Astrocyte (in vitro differentiated cells and primary cell): ENCODE measurements around the gene CKAP5. TPM values are rescaled to one million over a fixed set of nuclear protein-coding genes. Genes with fewer than 3 reads are reported as not detected.

Source experiments
- DNase-seq: peaks from one replicate; pipeline ENCODE4 v3.0.0-alpha.2; 2010; ENCODE audit warnings: low read depth
- FAIRE-seq: peaks from 2 replicates; lab custom pipeline; 2011; peaks lifted over from hg19 to GRCh38; lab: Jason Lieb, UNC
- H2AFZ ChIP-seq: 2 replicates; pipeline ENCODE4 v1.6.0; 2012; ENCODE audit warnings: low read depth, low read length, inconsistent platforms
- H3K27ac ChIP-seq: 2 replicates; pipeline ENCODE4 v1.5.1; 2011; ENCODE audit warnings: low read depth, low read length, inconsistent platforms
- H3K27me3 ChIP-seq: 2 replicates; pipeline ENCODE4 v1.6.0; 2011; ENCODE audit warnings: low read length, inconsistent platforms; ENCODE audit not compliant: insufficient read depth
- H3K36me3 ChIP-seq: 2 replicates; pipeline ENCODE4 v1.5.1; 2011; ENCODE audit warnings: low read length, inconsistent platforms; ENCODE audit not compliant: insufficient read depth
- H3K4me1 ChIP-seq: 2 replicates; pipeline ENCODE4 v1.5.1; 2011; ENCODE audit warnings: low read length, inconsistent platforms; ENCODE audit not compliant: insufficient read depth
- H3K4me2 ChIP-seq: 2 replicates; pipeline ENCODE4 v1.6.0; 2012; ENCODE audit warnings: low read length, inconsistent platforms
- H3K4me3 ChIP-seq: 2 replicates; pipeline ENCODE4 v1.5.1; 2011; ENCODE audit warnings: low read depth, mild to moderate bottlenecking, low read length, inconsistent platforms; ENCODE audit not compliant: insufficient read depth
- H3K79me2 ChIP-seq: 2 replicates; pipeline ENCODE4 v1.6.0; 2012; ENCODE audit warnings: mild to moderate bottlenecking, low read length, inconsistent platforms; ENCODE audit not compliant: insufficient read depth
- H3K9ac ChIP-seq: 2 replicates; pipeline ENCODE4 v1.6.0; 2012; ENCODE audit warnings: mild to moderate bottlenecking, low read length, inconsistent platforms
- H3K9me3 ChIP-seq: 2 replicates; pipeline ENCODE4 v1.5.1; 2012; ENCODE audit warnings: low read depth, mild to moderate bottlenecking, low read length, inconsistent platforms; ENCODE audit not compliant: insufficient read depth
- H4K20me1 ChIP-seq: 2 replicates; pipeline ENCODE4 v1.6.0; 2012; ENCODE audit warnings: low read length, inconsistent platforms; ENCODE audit not compliant: insufficient read depth
- H3K27ac Mint-ChIP-seq: one replicate; pipeline ENCODE4 v1.8.0; 2021; ENCODE audit warnings: mild to moderate bottlenecking, mixed read lengths; ENCODE audit not compliant: unreplicated experiment
- H3K27me3 Mint-ChIP-seq: one replicate; pipeline ENCODE4 v1.8.0; 2021; ENCODE audit warnings: low read depth, mixed read lengths; ENCODE audit not compliant: unreplicated experiment
- H3K36me3 Mint-ChIP-seq: one replicate; pipeline ENCODE4 v1.8.0; 2021; ENCODE audit warnings: low read depth, mixed read lengths; ENCODE audit not compliant: unreplicated experiment
- H3K4me1 Mint-ChIP-seq: one replicate; pipeline ENCODE4 v1.8.0; 2021; ENCODE audit warnings: low read depth, mixed read lengths; ENCODE audit not compliant: unreplicated experiment
- H3K4me3 Mint-ChIP-seq: one replicate; pipeline ENCODE4 v1.8.0; 2021; ENCODE audit warnings: mild to moderate bottlenecking, moderate library complexity, mixed read lengths; ENCODE audit not compliant: unreplicated experiment
- H3K9me3 Mint-ChIP-seq: one replicate; pipeline ENCODE4 v1.8.0; 2021; ENCODE audit warnings: mild to moderate bottlenecking, mixed read lengths; ENCODE audit not compliant: unreplicated experiment
- CTCF ChIP-seq: IDR thresholded peaks from 2 replicates; pipeline ENCODE4 v1.5.1; 2011; ENCODE audit warnings: low read depth, mild to moderate bottlenecking, inconsistent platforms, low read length, moderate library complexity; ENCODE audit not compliant: insufficient read depth
- EZH2 ChIP-seq: IDR thresholded peaks from 2 replicates; pipeline ENCODE4 v1.6.1; 2012; ENCODE audit warnings: mild to moderate bottlenecking, low read length, inconsistent platforms; ENCODE audit not compliant: insufficient read depth
- total RNA-seq: library from RNA; stranded (reverse); gene quantifications from 2 replicates; pipeline ENCODE4 v1.2.1, GENCODE V29; 2021

CKAP5 gene
- total RNA-seq, 1 donor from 2014 or later, result 99.9 TPM

DNA sequence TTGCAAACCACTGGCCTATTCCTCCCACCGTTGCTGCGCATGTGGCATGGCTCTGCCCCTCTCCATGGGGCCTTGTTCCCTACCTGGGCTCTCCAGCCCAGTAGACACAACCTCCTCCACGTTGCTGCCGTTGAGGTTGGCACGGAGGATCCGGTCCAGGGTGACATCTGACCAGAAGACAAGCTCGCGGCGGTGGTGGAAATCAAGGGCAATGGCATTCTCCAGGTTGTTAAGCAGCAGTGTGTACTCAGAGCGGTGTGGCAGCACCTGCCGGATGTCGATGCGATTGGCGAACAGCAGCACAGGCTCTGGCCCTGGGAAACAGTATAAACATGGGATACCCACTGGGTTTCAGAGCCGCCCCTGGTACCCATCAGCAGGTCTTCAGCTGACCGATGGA is 48.4 kb upstream of the CKAP5 start:
- Histone ChIP-seq H2AFZ (no peak overlapping the region), H3K4me1 (peaks cover 3% of the 10 kb centered on the region), H3K9ac (no peak overlapping the region), H3K27ac (no peak overlapping the region), H3K4me3 (no peak overlapping the region), H3K4me2 (no peak overlapping the region), H3K9me3 (no peaks in the 10 kb centered on the region), H4K20me1 (no peaks in the 10 kb centered on the region), H3K79me2 (no peaks in the 10 kb centered on the region), H3K27me3 (no peaks in the 10 kb centered on the region), H3K36me3 (peaks cover 4% of the 10 kb centered on the region)
- H3K4me3 Mint-ChIP-seq, result no peak overlapping the region
- TF ChIP-seq CTCF (no peak), EZH2 (no peak)
- no peaks in the 10 kb centered on the region for H3K27me3 Mint-ChIP-seq
- no peak overlapping the region for H3K27ac Mint-ChIP-seq
- H3K4me1 Mint-ChIP-seq, result peaks cover 3% of the 10 kb centered on the region
- no peaks in the 10 kb centered on the region for H3K9me3 Mint-ChIP-seq
- FAIRE-seq, result no peak
- peaks cover 9% of the 10 kb centered on the region for H3K36me3 Mint-ChIP-seq
- DNase-seq, result no peak

- Mint-ChIP-seq H3K36me3 (peaks cover 4% of the 10 kb centered on the region), H3K9me3 (no peaks in the 10 kb centered on the region)
These were observed 46.8 kb upstream of the CKAP5 start for GRCh38 chr11:46892838-46893237.

More at GRCh38 chr11:46892838-46893237, 46.8 kb upstream of the CKAP5 start:
- Histone ChIP-seq H3K36me3 (peaks cover 4% of the 10 kb centered on the region), H3K27me3 (no peaks in the 10 kb centered on the region), H3K4me3 (no peak overlapping the region), H3K9ac (no peak overlapping the region), H3K9me3 (no peaks in the 10 kb centered on the region), H3K79me2 (no peaks in the 10 kb centered on the region), H3K4me2 (no peak overlapping the region), H3K27ac (no peak overlapping the region), H2AFZ (no peak overlapping the region), H4K20me1 (no peaks in the 10 kb centered on the region), H3K4me1 (peaks cover 3% of the 10 kb centered on the region)
- Mint-ChIP-seq H3K4me1 (peaks cover 3% of the 10 kb centered on the region), H3K27me3 (no peaks in the 10 kb centered on the region), H3K4me3 (no peak overlapping the region), H3K27ac (no peak overlapping the region)
- FAIRE-seq (no peak), DNase-seq (no peak)
- TF ChIP-seq CTCF, result no peak
- TF ChIP-seq EZH2, result no peak
